Islet precursor cell (in vitro differentiated cells): Measurements from ENCODE around the gene FIGNL2.
A peak's percentile ranks its signal among the peaks of the same experiment; 100 is the strongest.

Experiments
- DNase-seq: peaks from one replicate; pipeline ENCODE4 v3.0.0-alpha.2; 2018

The FIGNL2 gene

GRCh38 chr12:51852404-51853137, 4.1 kb upstream of the FIGNL2 start:
- DNase-seq: peak; percentile 66

DNA sequence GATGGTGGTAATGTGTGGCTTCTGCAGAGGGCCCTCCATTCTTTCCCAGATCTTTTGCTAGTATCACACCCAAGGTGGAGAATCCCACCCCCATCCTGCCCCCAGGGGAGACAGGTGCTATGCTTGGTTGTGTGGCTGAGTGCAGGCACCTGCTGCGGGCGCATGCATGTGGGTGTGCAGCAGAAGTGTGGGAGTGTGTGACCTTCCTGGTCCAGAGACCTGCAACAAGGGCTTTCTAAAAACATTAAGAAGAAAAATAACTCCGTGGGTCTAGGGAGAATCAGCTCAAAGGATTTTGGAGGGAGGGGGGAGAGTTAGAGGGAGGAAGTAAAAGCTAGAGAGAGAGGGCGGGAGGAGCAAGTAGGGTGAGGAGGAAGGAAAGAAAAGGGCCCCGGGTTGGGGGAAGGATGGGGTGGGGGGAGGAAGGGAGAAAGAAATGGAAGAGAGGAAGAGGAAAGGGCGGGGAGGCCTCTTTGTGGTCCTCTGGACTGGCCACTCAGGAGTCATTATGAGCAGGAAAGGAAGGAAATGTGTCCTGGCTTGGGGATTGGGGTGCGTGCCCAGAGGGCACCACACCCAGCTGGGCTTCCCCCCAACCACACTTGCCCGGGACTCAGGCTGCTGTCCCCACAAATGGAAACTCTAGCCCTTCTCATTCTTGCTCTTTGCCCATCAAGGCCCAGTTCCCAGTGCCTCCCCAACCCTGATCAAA, 3.1 kb upstream of the FIGNL2 start:
- no peak for DNase-seq

DNA sequence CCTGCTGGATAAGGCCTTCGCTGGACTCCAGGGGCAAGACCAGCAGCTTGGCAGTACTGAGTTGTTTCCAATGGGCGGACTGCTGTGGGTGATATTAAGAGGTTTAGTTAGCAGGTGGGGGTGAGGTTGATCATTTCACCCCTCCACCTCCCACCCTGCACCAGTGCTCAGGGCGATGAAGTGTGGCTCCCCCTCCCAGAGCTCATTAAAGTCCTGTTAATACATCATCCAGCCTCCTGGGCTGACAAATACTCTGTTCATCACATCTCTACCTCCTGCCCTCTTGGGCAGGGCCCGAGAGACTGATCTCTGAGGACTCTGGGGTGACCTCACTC, 2.4 kb upstream of the FIGNL2 start:
- DNase-seq: no peak

DNA sequence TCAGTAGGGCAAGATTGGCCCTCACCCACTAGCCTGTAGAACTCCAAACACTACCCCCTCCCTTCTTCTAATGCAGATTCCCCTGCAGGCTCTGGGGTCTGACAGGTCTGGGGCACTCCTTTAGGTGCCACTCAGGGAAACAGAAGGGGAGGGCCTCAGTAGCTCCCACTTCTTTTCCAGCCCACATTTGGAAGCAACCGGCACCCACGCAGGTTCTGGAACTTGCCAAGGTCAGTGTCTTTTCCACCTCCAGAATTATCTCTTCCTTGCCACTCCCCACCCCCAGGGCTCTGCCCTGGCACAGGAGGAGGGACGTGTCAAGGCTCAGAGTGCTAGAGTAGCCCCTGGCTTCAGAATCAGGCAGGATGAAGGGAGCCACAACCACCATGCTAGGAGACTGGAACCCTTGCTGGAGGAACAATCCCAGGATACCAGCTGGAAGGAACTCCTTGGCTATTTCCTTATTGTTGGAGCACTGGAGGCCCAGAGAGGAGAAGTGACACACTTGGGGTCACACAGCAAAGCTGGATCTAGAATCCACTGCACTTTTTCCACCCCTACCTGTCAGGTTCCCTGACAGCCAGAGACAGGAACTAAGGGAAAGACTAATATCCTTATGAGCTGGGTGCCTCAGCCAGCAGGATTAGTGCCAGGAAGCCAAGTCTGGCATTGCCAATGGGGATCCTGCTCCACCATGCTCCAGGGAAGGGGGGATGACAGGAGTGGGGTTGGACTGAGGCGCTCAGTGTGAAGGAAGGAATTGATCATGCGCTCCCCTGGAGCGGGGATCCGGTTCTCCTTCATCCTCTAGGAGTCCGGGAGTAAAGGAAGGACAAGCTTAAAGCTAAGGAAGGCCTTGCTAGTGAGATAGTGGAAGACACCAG, 1.8 kb upstream of the FIGNL2 start:
- DNase-seq: no peak

DNA sequence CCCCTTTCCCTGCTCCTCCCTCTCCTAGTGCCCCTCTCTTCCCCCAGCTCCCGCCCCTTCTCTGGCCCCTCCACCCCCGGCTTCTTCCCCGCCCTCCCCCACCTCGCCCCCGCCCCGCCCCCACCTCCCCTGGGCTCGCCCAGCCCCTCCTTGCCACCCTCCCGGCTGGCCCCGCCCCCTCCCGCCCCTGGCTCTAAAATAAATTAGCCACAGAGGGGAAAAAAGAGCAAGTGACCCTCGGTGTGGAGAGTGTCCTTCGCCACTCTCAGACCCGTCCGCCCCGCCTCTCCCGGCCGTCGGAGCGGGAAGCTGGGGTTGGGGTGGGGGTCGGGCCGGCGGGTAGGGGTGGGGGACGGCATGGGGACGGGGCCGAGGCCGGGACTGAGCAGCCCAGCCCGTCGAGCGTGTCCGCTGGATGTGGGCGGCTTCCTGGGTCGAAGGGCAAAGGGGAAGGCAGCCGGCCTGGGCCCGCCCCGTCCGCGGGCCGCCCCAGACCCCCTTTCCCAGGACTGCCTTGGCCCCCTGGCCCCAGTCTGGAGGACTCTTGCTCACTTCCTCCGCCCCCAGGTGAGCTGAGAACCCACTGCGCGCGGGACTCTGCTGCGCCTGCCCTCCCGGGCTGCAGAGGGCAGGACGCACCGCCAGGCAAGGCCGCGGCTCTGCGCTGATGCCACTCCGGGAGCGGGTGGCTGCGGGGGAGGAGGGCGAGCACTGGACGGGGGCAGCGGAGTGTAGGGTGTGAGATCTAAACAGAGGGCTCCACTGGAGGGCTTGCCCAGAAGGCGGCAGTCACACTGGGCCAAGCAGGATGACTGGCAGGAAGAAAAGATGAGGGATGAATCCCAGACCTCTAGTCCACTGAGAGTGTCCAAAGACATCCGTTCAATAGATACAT, 570 bp upstream of the FIGNL2 start:
- DNase-seq: peak; percentile 92

- DNase-seq: peak; percentile 88
These were observed 734 bp downstream of the FIGNL2 start for GRCh38 chr12:51847643-51848325.

GRCh38 chr12:51846911-51847642, 1.4 kb downstream of the FIGNL2 start:
- peak; percentile 92 for DNase-seq

DNA sequence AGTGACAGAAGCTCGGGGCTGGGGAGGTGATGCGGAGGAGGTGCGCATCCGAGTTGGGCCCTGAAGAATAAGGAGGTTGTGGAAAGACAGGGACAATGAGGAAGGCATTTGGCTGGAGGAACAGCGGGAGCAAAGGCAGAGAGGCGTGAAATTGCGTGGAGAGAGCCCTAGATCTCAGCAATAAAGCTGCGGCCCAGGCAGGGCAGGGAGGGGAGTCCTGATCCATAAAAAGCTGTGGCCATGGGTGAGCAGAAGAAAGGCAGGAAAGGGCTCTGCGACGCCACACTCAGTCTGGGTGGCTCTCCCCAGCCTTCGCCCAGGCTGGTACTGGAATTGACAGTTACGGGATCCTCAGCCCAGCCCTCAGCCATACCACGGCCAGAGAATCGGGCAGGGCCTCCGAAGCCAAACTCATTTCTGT, 2.2 kb downstream of the FIGNL2 start:
- DNase-seq: peak; percentile 50

DNA sequence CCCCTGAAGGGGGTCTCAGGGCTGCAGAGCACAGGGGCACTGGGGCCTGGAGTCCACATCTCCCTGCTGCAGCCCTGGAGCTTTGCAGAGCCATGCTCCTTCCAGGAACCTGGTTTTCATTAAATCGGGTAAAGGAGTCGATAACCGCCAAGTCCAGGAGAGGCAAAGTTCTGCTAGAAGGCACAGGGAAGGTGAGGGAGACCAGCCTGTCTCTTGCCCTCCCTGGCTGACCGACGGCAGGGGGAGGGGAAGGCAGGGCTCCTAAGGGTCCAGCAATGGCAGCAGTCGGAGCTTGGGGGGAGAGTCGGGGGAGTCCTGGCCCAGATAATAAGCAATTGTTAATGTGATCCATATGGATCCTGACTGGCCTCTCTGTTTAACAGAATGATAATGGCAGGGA, 3.0 kb downstream of the FIGNL2 start:
- DNase-seq: no peak

GRCh38 chr12:51844854-51845253, 3.7 kb downstream of the FIGNL2 start:
- DNase-seq: no peak

DNA sequence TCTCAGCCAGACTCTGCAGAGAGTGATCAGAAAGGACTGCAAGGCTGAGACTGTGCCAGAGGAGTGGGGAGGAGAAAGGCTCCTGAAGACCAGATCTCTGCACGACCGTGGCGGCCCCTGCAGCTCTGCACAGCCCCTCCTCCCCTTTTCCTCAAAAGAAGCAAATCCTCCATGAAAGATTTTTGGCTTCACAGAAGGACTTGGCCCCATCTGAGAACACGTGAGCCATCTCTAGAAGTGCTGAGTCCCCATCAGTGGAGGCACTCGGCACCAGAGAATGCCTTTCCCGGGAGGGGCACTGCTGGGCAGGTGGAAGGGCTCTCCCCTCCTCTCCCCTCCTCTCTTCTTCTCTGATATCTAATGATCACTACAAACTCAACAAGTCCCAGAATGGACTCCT, 6.8 kb downstream of the FIGNL2 start:
- no peak for DNase-seq

DNA sequence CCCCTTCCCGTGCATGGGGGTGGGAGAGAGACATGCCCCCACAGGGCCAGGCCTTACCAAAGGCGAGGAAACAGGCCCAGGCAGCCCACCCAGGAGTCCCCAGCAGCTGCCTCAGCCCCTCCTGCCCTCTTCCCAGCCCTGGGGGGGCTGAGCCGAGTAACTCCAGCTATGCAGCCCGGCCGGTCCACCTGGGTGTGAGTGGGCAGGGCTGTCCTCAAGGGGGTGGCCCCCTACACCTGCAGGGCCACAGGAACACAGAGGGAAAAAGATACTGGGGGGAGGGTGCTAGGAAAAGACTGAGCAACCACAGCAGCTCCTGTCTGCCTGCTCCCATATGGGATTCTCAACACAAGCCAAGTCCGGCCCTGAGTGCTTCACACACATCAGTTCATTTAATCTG, 7.6 kb downstream of the FIGNL2 start:
- DNase-seq: peak; percentile 59

- peak; percentile 58 for DNase-seq
These were observed 9.1 kb downstream of the FIGNL2 start for GRCh38 chr12:51839310-51839947.

DNA sequence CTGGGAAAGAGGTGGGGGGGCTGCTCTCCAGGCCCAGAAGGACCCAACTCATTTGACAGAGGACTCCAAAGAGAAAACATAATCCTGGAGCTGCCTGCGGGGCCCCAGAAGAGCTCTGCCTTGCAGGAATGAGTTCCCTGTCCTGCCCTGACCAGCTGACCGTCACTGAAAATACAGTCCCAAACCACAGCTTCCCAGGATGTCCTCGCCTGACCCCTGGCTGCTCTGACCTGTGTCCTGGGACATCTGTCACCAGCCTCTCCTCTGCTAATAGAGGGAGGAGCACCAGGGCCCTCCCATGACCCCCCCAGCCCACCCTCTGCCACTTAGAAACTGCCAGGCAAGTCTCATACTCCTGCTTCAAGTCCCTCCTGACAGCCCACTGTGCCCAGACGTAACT, 9.8 kb downstream of the FIGNL2 start:
- peak; percentile 69 for DNase-seq

DNA sequence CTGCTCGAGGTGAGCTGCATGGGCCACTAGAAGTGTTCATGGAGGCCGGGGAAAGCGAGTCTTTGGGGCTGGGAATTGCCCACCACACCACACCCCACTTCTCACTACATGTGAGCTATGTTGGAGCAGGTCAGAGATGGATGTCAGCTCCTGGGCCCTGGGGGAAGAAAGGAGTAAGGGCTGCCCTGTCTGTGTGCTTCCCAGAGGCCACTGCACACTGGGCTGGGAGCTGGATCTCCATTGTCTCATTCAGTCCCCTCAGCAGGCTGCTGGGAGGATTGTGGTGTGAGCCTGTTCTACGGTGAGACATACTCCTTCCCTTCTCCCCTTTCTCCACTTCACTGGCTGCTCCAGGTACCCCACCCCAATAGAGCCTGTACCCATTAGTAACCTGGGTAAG, 10.5 kb downstream of the FIGNL2 start:
- DNase-seq: peak; percentile 69

- DNase-seq: peak; percentile 65
These were observed 11.2 kb downstream of the FIGNL2 start for GRCh38 chr12:51837286-51837685.

- peak; percentile 55 for DNase-seq
These were observed 11.7 kb downstream of the FIGNL2 start for GRCh38 chr12:51836827-51837173.

GRCh38 chr12:51836041-51836826, 12.3 kb downstream of the FIGNL2 start:
- DNase-seq: peak; percentile 97

DNA sequence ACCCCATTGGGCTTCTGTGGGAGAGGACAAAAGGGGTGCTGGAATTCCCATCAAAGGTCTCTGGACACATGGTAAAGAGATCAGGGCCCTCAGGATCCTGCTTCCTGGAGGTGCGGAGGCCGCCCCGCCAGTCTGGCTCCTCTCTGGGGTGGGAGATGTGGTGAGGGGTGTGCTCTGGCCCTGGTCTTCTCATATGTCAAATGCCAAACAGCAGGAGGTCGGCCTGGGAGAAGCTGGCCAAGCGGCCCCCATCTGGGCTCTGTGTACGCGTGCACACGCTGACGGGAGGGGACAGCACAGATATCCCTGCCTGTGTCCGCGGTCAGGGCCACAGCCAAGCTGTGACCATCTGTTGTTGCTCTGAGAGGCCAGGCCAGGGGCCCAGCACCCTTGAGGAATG, 14.1 kb downstream of the FIGNL2 start:
- DNase-seq: no peak
